Neutrophil (primary cell): ENCODE data around the gene RARRES2.
"Not testable (repeated sequence)": the region's sequence is repeated elsewhere in the genome, so short reads cannot be mapped to it uniquely, and the experiment has no call there.

Experiments used
- H3K27ac ChIP-seq: fragments of 200-600 bp; sonication (generic); 2 replicates; pipeline ENCODE4 v1.5.1; 2016; ENCODE audit warnings: mild to moderate bottlenecking, moderate library complexity
- H3K27me3 ChIP-seq: fragments of 200-600 bp; sonication (generic); 2 replicates; pipeline ENCODE4 v1.6.0; 2016; ENCODE audit warnings: mild to moderate bottlenecking
- H3K36me3 ChIP-seq: fragments of 200-600 bp; sonication (generic); 2 replicates; pipeline ENCODE4 v1.5.1; 2017
- H3K4me1 ChIP-seq, 2 experiments: fragments of 200-600 bp in 1 of 2; sonication (generic) in 1 of 2; 1 replicate in 1 of 2; 2 replicates in 1 of 2; pipeline versions ENCODE4 v1.5.1 to v1.6.1; 2013 to 2016; ENCODE audit warnings: low read depth in 1 of 2, low read length in 1 of 2, mild to moderate bottlenecking in 1 of 2, moderate library complexity in 1 of 2; ENCODE audit not compliant: control insufficient read depth in 1 of 2, insufficient read depth in 1 of 2
- H3K4me3 ChIP-seq, 2 experiments: fragments of 200-600 bp in 1 of 2; sonication (generic) in 1 of 2; 1 replicate in 1 of 2; 2 replicates in 1 of 2; pipeline ENCODE4 v1.5.1; 2013 to 2016; ENCODE audit warnings: low read depth in 1 of 2, low read length in 1 of 2, mild to moderate bottlenecking in 1 of 2, moderate library complexity in 1 of 2
- H3K9me3 ChIP-seq: fragments of 200-600 bp; sonication (generic); 2 replicates; pipeline ENCODE4 v1.5.1; 2016
- CTCF ChIP-seq: fragments of 200-600 bp; sonication (generic); IDR thresholded peaks from 2 replicates; pipeline ENCODE4 v1.5.1; 2016; ENCODE audit warnings: antibody characterized with exemption

RARRES2 gene

GRCh38 chr7:150317748-150318444 is 23.5 kb downstream of the RARRES2 start:
- H3K4me1 ChIP-seq: peaks cover 10 to 11% of the 10 kb centered on the region in 2 experiments
- H3K4me3 ChIP-seq: no peak overlapping the region
- H3K36me3 ChIP-seq: no peaks in the 10 kb centered on the region
- TF ChIP-seq CTCF: no peak
- H3K9me3 ChIP-seq: no peaks in the 10 kb centered on the region
- H3K27me3 ChIP-seq: no peaks in the 10 kb centered on the region
- H3K27ac ChIP-seq: no peak overlapping the region

DNA sequence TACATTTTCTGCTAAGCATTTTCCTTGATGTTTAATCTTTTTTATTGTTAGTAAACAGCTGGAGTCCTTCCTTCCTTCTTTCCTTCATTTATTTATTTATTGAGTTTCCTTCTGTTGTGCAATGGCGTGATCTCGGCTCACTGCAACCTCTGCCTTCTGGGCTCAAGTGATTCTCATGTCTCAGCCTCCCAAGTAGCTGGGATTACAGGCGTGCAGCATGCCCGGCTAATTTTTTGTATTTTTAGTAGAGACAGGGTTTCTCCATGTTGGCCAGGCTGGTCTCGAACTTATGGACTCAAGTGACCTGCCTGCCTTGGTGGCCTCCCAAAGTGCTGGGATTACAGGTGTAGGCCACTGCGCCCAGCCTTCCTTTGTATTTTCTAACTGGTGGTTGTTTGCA is 24.4 kb downstream of the RARRES2 start:
- not testable (repeated sequence) for H3K27me3 ChIP-seq, H3K4me3 ChIP-seq, H3K27ac ChIP-seq, H3K4me1 ChIP-seq, H3K36me3 ChIP-seq, H3K9me3 ChIP-seq

DNA sequence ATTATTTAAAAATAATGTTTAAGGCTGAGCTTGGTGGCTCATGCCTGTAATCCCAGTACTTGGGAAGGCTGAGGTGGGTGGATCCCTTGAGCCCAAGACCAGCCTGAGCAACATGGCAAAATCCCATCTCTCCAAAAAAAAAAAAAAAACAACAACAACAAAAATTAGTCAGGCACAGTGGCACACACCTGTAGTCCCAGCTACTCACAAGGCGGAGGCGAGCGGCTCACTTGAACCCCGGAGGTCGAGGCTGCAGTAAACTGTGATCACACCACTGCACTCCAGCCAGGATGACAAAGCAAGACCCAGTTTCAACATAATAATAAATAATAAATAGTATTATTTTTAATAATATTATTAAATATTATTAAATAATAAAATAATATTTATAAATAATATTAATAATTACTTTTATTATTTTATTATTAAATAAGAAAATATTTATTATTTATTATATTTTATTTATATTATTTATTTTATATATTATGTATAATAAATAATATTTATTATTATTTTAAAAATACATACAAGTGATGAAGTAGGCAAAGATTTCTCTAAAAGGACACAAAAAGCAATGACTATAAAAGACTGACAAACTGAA is 26.7 kb downstream of the RARRES2 start:
- Histone ChIP-seq H3K4me3 (no peak overlapping the region), H3K36me3 (no peaks in the 10 kb centered on the region), H3K27ac (no peak overlapping the region), H3K27me3 (no peaks in the 10 kb centered on the region), H3K4me1 (no peaks in the 10 kb centered on the region), H3K9me3 (no peaks in the 10 kb centered on the region)
- no peak for TF ChIP-seq CTCF

DNA sequence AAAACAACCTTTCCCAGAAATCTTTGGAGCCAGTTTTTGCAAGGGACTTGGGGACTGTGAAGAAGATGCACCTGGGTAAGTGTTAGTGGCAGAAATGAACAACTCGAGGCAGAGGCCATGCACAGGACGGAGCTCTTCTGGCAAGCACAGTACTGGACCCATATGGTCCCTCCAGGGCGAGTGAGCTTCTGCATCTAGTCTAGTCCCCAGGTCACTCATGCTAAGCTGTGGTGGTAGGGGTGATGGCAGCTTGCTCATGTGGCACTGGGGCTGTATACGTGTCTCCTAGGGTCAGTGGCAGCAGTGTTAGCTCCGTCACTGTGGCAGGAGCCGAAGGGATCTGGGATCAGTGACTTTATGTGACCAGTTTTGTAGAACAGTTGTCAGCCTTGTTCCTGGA is 27.6 kb downstream of the RARRES2 start:
- H3K4me1 ChIP-seq: no peaks in the 10 kb centered on the region
- no peak overlapping the region for H3K4me3 ChIP-seq
- TF ChIP-seq CTCF: no peak
- no peaks in the 10 kb centered on the region for H3K27me3 ChIP-seq
- no peaks in the 10 kb centered on the region for H3K9me3 ChIP-seq
- H3K36me3 ChIP-seq: no peaks in the 10 kb centered on the region
- no peak overlapping the region for H3K27ac ChIP-seq

DNA sequence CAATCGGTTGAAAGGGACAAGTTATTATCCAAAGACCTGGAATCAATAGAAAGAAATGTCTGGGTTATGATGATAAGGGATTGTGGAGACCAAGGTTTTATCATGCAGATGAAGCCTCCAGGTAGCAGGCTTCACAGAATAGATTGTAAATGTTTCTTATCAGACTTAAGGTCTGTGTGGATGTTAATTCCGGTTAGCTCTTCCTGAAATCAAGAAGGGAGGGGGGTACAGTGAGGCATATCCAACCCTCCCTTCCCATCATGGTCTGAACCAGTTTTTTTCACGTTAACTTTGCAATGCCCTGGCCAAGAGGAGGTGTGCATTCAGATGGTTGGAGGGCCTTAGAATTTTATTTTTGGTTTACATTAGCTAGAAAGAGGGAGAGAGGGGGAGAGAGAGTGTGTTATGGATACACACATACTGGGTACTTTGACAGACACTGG is 28.0 kb downstream of the RARRES2 start:
- no peaks in the 10 kb centered on the region for H3K4me1 ChIP-seq
- no peak for TF ChIP-seq CTCF
- no peaks in the 10 kb centered on the region for H3K9me3 ChIP-seq
- H3K27me3 ChIP-seq: no peaks in the 10 kb centered on the region
- H3K27ac ChIP-seq: no peak overlapping the region
- H3K4me3 ChIP-seq: no peak overlapping the region
- H3K36me3 ChIP-seq: no peaks in the 10 kb centered on the region

GRCh38 chr7:150312649-150313366 is 28.6 kb downstream of the RARRES2 start:
- not testable (repeated sequence) for H3K4me3 ChIP-seq, H3K27ac ChIP-seq, H3K27me3 ChIP-seq, H3K4me1 ChIP-seq, H3K9me3 ChIP-seq, H3K36me3 ChIP-seq
